ENCODE data around the gene EPHA6.

The EPHA6 gene

GRCh38 chr3:96814651-96815567 lies 515 bp downstream of the EPHA6 start:
- DNase-seq (ENCODE audit: extremely low spot score): peak; percentile 16
- TF ChIP-seq BHLHE40 (IDR thresholded peaks at IDR 0.05; ENCODE audit: borderline replicate concordance) (no peak), SP1 (IDR thresholded peaks at IDR 0.05) (no peak), TARDBP (IDR thresholded peaks at IDR 0.05) (peak; percentile 82), FOXA1 (IDR thresholded peaks at IDR 0.05) (no peak), NFRKB (IDR thresholded peaks at IDR 0.05) (no peak), SUZ12 (IDR thresholded peaks at IDR 0.05) (no peak), ARNT (IDR thresholded peaks at IDR 0.05) (no peak), ZNF384 (IDR thresholded peaks at IDR 0.05) (no peak), CTBP1 (IDR thresholded peaks at IDR 0.05; ENCODE audit: borderline replicate concordance) (peak; percentile 6; the same call in 1 of the 2 replicates), ELF4 (IDR thresholded peaks at IDR 0.05) (no peak), LEF1 (IDR thresholded peaks at IDR 0.05; ENCODE audit: borderline replicate concordance) (no peak), FOXM1 (IDR thresholded peaks at IDR 0.05; ENCODE audit: borderline replicate concordance) (no peak), L3MBTL2 (conservative IDR thresholded peaks at IDR 0.05) (peak; percentile 51), HDGF (IDR thresholded peaks at IDR 0.05; ENCODE audit: borderline replicate concordance) (no peak), FOXK2 (IDR thresholded peaks at IDR 0.05) (no peak)
- TF ChIP-seq, protein P1, sequence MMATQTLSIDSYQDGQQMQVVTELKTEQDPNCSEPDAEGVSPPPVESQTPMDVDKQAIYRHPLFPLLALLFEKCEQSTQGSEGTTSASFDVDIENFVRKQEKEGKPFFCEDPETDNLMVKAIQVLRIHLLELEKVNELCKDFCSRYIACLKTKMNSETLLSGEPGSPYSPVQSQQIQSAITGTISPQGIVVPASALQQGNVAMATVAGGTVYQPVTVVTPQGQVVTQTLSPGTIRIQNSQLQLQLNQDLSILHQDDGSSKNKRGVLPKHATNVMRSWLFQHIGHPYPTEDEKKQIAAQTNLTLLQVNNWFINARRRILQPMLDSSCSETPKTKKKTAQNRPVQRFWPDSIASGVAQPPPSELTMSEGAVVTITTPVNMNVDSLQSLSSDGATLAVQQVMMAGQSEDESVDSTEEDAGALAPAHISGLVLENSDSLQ (IDR thresholded peaks at IDR 0.05): no peak
- POLR2A ChIA-PET: interaction anchor here (0.7 to 1.6 kb wide), 3 partner anchors 9 to 1739 kb away, joined by 4 to 6 read pairs (median 4); no protein-coding TSS in a partner anchor
- CTCF ChIA-PET: no interaction called here

DNA sequence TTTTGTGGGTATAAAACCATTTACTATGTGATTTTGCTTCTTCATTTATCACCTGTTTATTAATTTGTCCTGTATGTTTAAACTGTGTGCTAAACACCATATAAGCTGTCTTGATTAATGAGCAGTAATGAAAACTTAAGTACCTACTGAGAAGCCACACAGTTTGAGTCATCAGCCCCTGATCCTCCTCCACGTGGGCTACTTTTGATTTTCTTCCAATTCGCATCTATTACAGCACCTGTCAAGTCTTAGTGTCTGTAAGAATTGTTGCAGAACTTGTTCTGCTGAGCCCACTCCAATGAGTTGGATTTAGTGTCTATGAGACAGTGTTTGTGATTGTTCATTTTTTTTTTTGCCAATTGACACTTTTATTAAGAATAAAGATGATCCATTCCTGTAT lies 16.8 kb downstream of the EPHA6 start:
- TF ChIP-seq ELF4 (IDR thresholded peaks at IDR 0.05) (no peak), HDGF (IDR thresholded peaks at IDR 0.05; ENCODE audit: borderline replicate concordance) (no peak), LEF1 (IDR thresholded peaks at IDR 0.05; ENCODE audit: borderline replicate concordance) (no peak)
- no peak for DNase-seq (ENCODE audit: extremely low spot score)
- POLR2A ChIA-PET: no interaction called here
- CTCF ChIA-PET: no interaction called here

DNA sequence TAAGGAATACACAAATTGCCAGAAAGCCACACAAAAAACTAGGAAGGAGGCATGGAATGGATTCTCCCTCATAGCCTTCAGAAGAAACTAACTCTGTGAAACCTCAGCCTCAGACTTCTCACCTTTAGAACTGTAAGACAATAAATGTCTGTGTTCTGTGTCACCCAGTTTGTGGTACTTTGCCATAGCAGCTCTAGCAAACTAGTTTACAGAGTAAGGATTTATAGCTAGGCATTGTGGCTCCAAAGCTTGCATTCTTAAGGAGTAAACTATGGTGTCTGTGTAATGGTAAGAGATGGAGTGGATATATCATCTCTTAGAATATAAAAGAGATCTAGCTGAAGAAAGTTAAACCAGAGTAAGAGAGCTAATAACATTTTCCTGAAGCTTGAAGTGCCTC lies 18.9 kb downstream of the EPHA6 start:
- TF ChIP-seq ZNF384 (IDR thresholded peaks at IDR 0.05) (no peak), SUZ12 (IDR thresholded peaks at IDR 0.05) (no peak), ELF4 (IDR thresholded peaks at IDR 0.05) (no peak), FOXK2 (IDR thresholded peaks at IDR 0.05) (no peak), CTBP1 (IDR thresholded peaks at IDR 0.05; ENCODE audit: borderline replicate concordance) (no peak)
- TF ChIP-seq, protein P1 (IDR thresholded peaks at IDR 0.05): no peak
- DNase-seq (ENCODE audit: extremely low spot score): no peak
- CTCF ChIA-PET: no interaction called here
- POLR2A ChIA-PET: interaction anchor here (1.2 kb wide), 1 partner anchor 19 kb away, joined by 4 read pairs; the partner anchor contains the start of gene EPHA6

DNA sequence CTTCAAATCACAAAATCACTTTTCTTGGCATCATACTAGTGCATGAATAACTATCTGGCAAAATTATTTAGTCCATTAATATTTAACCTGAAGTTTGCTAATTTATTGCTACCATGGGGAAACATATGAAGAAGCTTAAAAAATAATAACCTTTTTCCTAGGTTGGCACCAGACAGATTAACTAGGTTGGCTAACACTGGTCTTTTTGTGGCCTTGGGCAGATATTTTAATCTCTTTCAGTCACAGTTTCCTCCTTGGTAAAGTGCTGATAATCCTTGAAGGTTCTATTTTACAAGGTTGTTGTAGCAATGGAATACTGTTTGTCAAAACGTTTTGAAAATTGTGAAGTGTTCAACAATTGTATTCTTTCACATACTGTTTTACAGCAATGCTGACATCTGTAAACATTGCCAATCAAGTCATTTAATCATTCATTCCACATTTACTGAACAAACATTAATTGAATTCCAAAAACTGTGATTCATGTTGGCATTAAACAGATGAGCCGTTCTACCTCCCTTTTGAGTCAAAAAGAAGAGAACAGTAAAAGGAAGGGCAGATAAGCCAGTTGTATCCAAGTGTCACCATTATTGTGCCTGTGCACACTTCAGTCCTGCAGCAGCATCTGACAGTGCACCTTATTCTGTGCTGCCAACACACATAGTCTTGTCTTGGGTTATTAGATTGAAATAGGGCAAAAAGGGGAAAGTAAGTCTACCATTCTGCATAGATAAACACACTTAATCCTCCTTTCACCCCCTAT lies 21.9 kb downstream of the EPHA6 start:
- POLR2A ChIA-PET: no interaction called here
- DNase-seq (ENCODE audit: extremely low spot score): no peak
- no peak for TF ChIP-seq FOXK2 (IDR thresholded peaks at IDR 0.05)
- no peak for TF ChIP-seq TARDBP (IDR thresholded peaks at IDR 0.05)
- TF ChIP-seq ELF4 (IDR thresholded peaks at IDR 0.05): no peak
- no peak for TF ChIP-seq CTBP1 (IDR thresholded peaks at IDR 0.05; ENCODE audit: borderline replicate concordance)
- no peak for TF ChIP-seq FOXA1 (IDR thresholded peaks at IDR 0.05)
- no peak for TF ChIP-seq HDGF (IDR thresholded peaks at IDR 0.05; ENCODE audit: borderline replicate concordance)
- TF ChIP-seq NFRKB (IDR thresholded peaks at IDR 0.05): no peak
- no peak for TF ChIP-seq L3MBTL2 (conservative IDR thresholded peaks at IDR 0.05)
- no peak for TF ChIP-seq FOXM1 (IDR thresholded peaks at IDR 0.05; ENCODE audit: borderline replicate concordance)
- no peak for TF ChIP-seq SP1 (IDR thresholded peaks at IDR 0.05)
- no peak for TF ChIP-seq ARNT (IDR thresholded peaks at IDR 0.05)
- TF ChIP-seq LEF1 (IDR thresholded peaks at IDR 0.05; ENCODE audit: borderline replicate concordance): no peak
- TF ChIP-seq BHLHE40 (IDR thresholded peaks at IDR 0.05; ENCODE audit: borderline replicate concordance): no peak
- TF ChIP-seq, protein P1 (IDR thresholded peaks at IDR 0.05): no peak
- TF ChIP-seq ZNF384 (IDR thresholded peaks at IDR 0.05): no peak
- CTCF ChIA-PET: no interaction called here

DNA sequence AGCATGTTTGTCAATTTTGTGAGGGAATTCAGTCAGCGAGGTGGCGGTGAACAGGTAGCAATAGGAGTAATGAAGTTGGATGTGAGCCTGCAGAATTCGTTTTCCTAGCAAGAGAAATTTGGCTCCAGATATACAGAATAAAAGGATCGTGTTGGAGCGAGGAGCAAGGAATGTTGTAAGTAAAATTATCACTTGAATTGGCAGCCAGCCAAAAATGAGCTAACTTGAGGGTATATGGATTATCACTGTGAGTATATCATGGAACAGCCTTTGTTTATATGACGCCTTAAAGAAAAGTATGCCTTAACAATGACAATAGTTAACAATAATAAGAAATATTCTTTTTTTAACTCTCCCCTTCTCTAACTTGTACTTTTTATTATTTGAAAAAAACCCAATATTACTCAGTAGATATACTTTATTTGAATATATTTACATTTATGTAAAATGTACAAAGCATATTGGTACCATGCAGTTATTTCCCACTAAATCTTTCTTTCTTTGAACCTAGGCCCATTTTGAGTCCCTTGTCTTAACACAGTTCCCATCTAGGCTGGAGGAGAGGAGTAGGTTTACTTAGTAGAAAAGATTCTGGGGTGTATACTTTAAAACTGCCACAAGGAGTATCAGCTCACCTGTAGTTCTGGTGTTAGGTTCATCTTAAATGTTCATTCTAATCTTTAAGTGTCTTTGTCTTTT lies 29.3 kb downstream of the EPHA6 start:
- no peak for DNase-seq (ENCODE audit: extremely low spot score)
- TF ChIP-seq FOXK2 (IDR thresholded peaks at IDR 0.05) (no peak), NFRKB (IDR thresholded peaks at IDR 0.05) (no peak), ARNT (IDR thresholded peaks at IDR 0.05) (no peak), LEF1 (IDR thresholded peaks at IDR 0.05; ENCODE audit: borderline replicate concordance) (no peak), ZNF384 (IDR thresholded peaks at IDR 0.05) (no peak), TARDBP (IDR thresholded peaks at IDR 0.05) (no peak), FOXA1 (IDR thresholded peaks at IDR 0.05) (no peak), CTBP1 (IDR thresholded peaks at IDR 0.05; ENCODE audit: borderline replicate concordance) (no peak), SUZ12 (IDR thresholded peaks at IDR 0.05) (no peak), FOXM1 (IDR thresholded peaks at IDR 0.05; ENCODE audit: borderline replicate concordance) (no peak), SP1 (IDR thresholded peaks at IDR 0.05) (no peak), BHLHE40 (IDR thresholded peaks at IDR 0.05; ENCODE audit: borderline replicate concordance) (no peak), ELF4 (IDR thresholded peaks at IDR 0.05) (no peak), HDGF (IDR thresholded peaks at IDR 0.05; ENCODE audit: borderline replicate concordance) (no peak), L3MBTL2 (conservative IDR thresholded peaks at IDR 0.05) (no peak)
- TF ChIP-seq, protein P1 (IDR thresholded peaks at IDR 0.05): no peak
- POLR2A ChIA-PET: no interaction called here
- CTCF ChIA-PET: no interaction called here

Data from HEK293T (cell line).